ENCODE results near the gene MB. TPM values are rescaled to one million over a fixed set of nuclear protein-coding genes. Genes with fewer than 3 reads are reported as not detected.
"Not testable (repeated sequence)": the region's sequence is repeated elsewhere in the genome, so short reads cannot be mapped to it uniquely, and the experiment has no call there.

MB gene
- 0.06 TPM for total RNA-seq (2013)
- not detected for polyA plus RNA-seq
- not detected in 2 replicates for polyA minus RNA-seq
- total RNA-seq: 0 to 0.23 (median 0.08) reads per million in 11 experiments

- Mint-ChIP-seq H3K27ac (peak within 1 kb of the TSS in 1 of 7 donors; percentile 73), H3K4me3 (peak within 1 kb of the TSS in 1 of 2 donors; percentile 14), H3K36me3 (no peaks in the 10 kb centered on the region), H3K27me3 (ENCODE audit: low read depth in 3 of 3) (peaks cover 13 to 15% (median 14%) of the 10 kb centered on the region in 3 donors), H3K4me1 (peaks cover 23% of the 10 kb centered on the region), H3K9me3 (peaks cover 0 to 2% (median 0%) of the 10 kb centered on the region in 7 donors)
- Histone ChIP-seq H3K4me3 (replicated peaks in 1 of 3; ENCODE audit: low read depth in 2 of 3, low read length in 3 of 3) (no peak within 1 kb of the TSS), H4K20me1 (ENCODE audit: insufficient read depth, low read length) (no peaks in the 10 kb centered on the region), H2AFZ (ENCODE audit: insufficient read depth, low read depth, low read length, poor library complexity, severe bottlenecking) (no peak within 1 kb of the TSS), H3K4me1 (ENCODE audit: control insufficient read depth in 1 of 2, insufficient read depth in 2 of 2, low read length in 2 of 2) (peaks cover 13 to 20% of the 10 kb centered on the region in 2 donors), H3K9me3 (replicated peaks in 1 of 2; ENCODE audit: control insufficient read depth in 1 of 2, insufficient read depth in 1 of 2, low read length in 2 of 2) (no peaks in the 10 kb centered on the region), H3K4me2 (replicated peaks; ENCODE audit: extremely low read depth, low read length, poor library complexity, severe bottlenecking) (no peak within 1 kb of the TSS), H3K27me3 (ENCODE audit: control insufficient read depth in 2 of 2, insufficient read depth in 2 of 2, low read length in 2 of 2) (no peaks in the 10 kb centered on the region), H3K9ac (ENCODE audit: insufficient read depth, low read length, poor library complexity, severe bottlenecking) (no peak within 1 kb of the TSS), H3K36me3 (replicated peaks in 1 of 2; ENCODE audit: control insufficient read depth in 1 of 2, insufficient read depth in 2 of 2, low read length in 2 of 2) (no peaks in the 10 kb centered on the region), H3K79me2 (ENCODE audit: insufficient read depth, low read length) (no peaks in the 10 kb centered on the region), H3K27ac (ENCODE audit: low read depth in 1 of 2, low read length in 2 of 2) (no peak within 1 kb of the TSS)
- WGBS (ENCODE audit: insufficient coverage): 90% methylated on average over 13 of the region's 16 CpGs
- DNase-seq: no peak
- no peak for TF ChIP-seq CTCF (IDR thresholded peaks at IDR 0.05)
- intact Hi-C loops (cut with micrococcal nuclease): no loop called here
Measured at GRCh38 chr22:35617137-35617755, at the start of gene MB. Gene MB (minus strand): TSS chr22:35617329. CDS start chr22:35617257, 72 bp downstream.

- H3K4me1 Mint-ChIP-seq: peaks cover 22% of the 10 kb centered on the region
- H2AFZ ChIP-seq (ENCODE audit: insufficient read depth, low read depth, low read length, poor library complexity, severe bottlenecking); intact Hi-C loops (cut with micrococcal nuclease); H3K4me3 Mint-ChIP-seq; H3K4me3 ChIP-seq (replicated peaks in 1 of 3; ENCODE audit: low read depth in 2 of 3, low read length in 3 of 3); H3K27me3 Mint-ChIP-seq (ENCODE audit: low read depth in 3 of 3); H3K9me3 ChIP-seq (replicated peaks in 1 of 2; ENCODE audit: control insufficient read depth in 1 of 2, insufficient read depth in 1 of 2, low read length in 2 of 2); H3K9ac ChIP-seq (ENCODE audit: insufficient read depth, low read length, poor library complexity, severe bottlenecking); H4K20me1 ChIP-seq (ENCODE audit: insufficient read depth, low read length); DNase-seq; H3K27me3 ChIP-seq (ENCODE audit: control insufficient read depth in 2 of 2, insufficient read depth in 2 of 2, low read length in 2 of 2); H3K27ac Mint-ChIP-seq; H3K27ac ChIP-seq (ENCODE audit: low read depth in 1 of 2, low read length in 2 of 2); H3K4me2 ChIP-seq (replicated peaks; ENCODE audit: extremely low read depth, low read length, poor library complexity, severe bottlenecking): not testable (repeated sequence)
- peaks cover 6 to 27% of the 10 kb centered on the region in 2 donors for H3K36me3 ChIP-seq (replicated peaks in 1 of 2; ENCODE audit: control insufficient read depth in 1 of 2, insufficient read depth in 2 of 2, low read length in 2 of 2)
- H3K4me1 ChIP-seq (ENCODE audit: control insufficient read depth in 1 of 2, insufficient read depth in 2 of 2, low read length in 2 of 2): peaks cover 15 to 17% of the 10 kb centered on the region in 2 donors
- peaks cover 3 to 13% (median 10%) of the 10 kb centered on the region in 7 donors for H3K9me3 Mint-ChIP-seq
- 100% methylated on average over 1 of the region's 1 CpG for WGBS (ENCODE audit: insufficient coverage)
- peaks cover 13% of the 10 kb centered on the region for H3K79me2 ChIP-seq (ENCODE audit: insufficient read depth, low read length)
- H3K36me3 Mint-ChIP-seq: peaks cover 24 to 35% of the 10 kb centered on the region in 2 donors
Measured at GRCh38 chr22:35666699-35667098, 49.6 kb upstream of the MB start.
